ENCODE data around the gene APOC3. TPM values are rescaled to one million over a fixed set of nuclear protein-coding genes. Genes with fewer than 3 reads are reported as not detected.

APOC3 gene
- total RNA-seq, 1 experiment from 2014 or later = 3.5 TPM

GRCh38 chr11:116792144-116792868 is 37.4 kb upstream of the APOC3 start:
- H3K9me3 ChIP-seq (ENCODE audit: control insufficient read depth in 1 of 2, insufficient read depth in 1 of 2, low read depth in 1 of 2, low read length in 2 of 2) = no peaks in the 10 kb centered on the region
- H2AFZ ChIP-seq (ENCODE audit: low read depth, low read length, poor library complexity, severe bottlenecking) = no peak overlapping the region
- H3K36me3 ChIP-seq (ENCODE audit: control insufficient read depth in 1 of 2, insufficient read depth in 2 of 2, low read length in 2 of 2) = no peaks in the 10 kb centered on the region
- H3K9ac ChIP-seq (ENCODE audit: low read length) = no peak overlapping the region
- intact Hi-C loops (cut with micrococcal nuclease) = loop anchor here (5.0 kb wide), 1 partner anchor 435 kb away; no protein-coding TSS in a partner anchor
- RAD21 ChIA-PET (ENCODE audit: low non-redundant PET in 1 of 2, low total read pairs in 2 of 2, uncharacterized antibody in 2 of 2, unreplicated experiment in 2 of 2) = interaction anchor here in 1 of 2 experiments (0.5 kb wide), 1 partner anchor 45 kb away, joined by 7 read pairs; the partner anchor contains the start of gene APOA1
- no peak for DNase-seq (ENCODE audit: low read depth, low spot score)
- no peak overlapping the region for H3K4me3 ChIP-seq (replicated peaks in 1 of 2; ENCODE audit: low read depth in 1 of 2, low read length in 2 of 2)
- TF ChIP-seq POLR2AphosphoS5 (IDR thresholded peaks at IDR 0.05; ENCODE audit: low read depth, low read length) (no peak), ZNF274 (IDR thresholded peaks at IDR 0.05; ENCODE audit: low read depth, low read length) (no peak), EGR1 (IDR thresholded peaks at IDR 0.05; ENCODE audit: low read depth) (no peak), CBX3 (IDR thresholded peaks at IDR 0.05; ENCODE audit: low read depth) (no peak), REST (IDR thresholded peaks at IDR 0.05; ENCODE audit: low read depth) (no peak), ELF1 (IDR thresholded peaks at IDR 0.05; ENCODE audit: borderline replicate concordance, low read depth) (no peak), ATF3 (IDR thresholded peaks at IDR 0.05) (no peak), CEBPB (IDR thresholded peaks at IDR 0.05; ENCODE audit: low read depth) (no peak), JUND (IDR thresholded peaks at IDR 0.05) (no peak), RAD21 (IDR thresholded peaks at IDR 0.05; ENCODE audit: low read depth) (no peak), MAX (IDR thresholded peaks at IDR 0.05) (no peak), CTCF (IDR thresholded peaks at IDR 0.05 in 2 of 3, conservative IDR thresholded peaks at IDR 0.05 in 1 of 3; ENCODE audit: borderline replicate concordance in 1 of 3, insufficient read depth in 1 of 3, low read depth in 2 of 3, low read length in 2 of 3) (no peak), TCF7L2 (IDR thresholded peaks at IDR 0.05; ENCODE audit: borderline replicate concordance, extremely low read depth, insufficient read depth, insufficient read length) (no peak), SP1 (IDR thresholded peaks at IDR 0.05; ENCODE audit: low read depth) (no peak), EZH2 (IDR thresholded peaks at IDR 0.05) (no peak), ZFX (IDR thresholded peaks at IDR 0.05) (no peak), EZH2phosphoT487 (IDR thresholded peaks at IDR 0.05; ENCODE audit: borderline replicate concordance) (no peak), FOSL1 (IDR thresholded peaks at IDR 0.05; ENCODE audit: low read depth) (no peak), SIN3A (IDR thresholded peaks at IDR 0.05; ENCODE audit: low read depth) (no peak)
- POLR2A ChIA-PET = interaction anchor here (1.4 kb wide), 1 partner anchor 44 kb away, joined by 9 read pairs; no protein-coding TSS in a partner anchor
- no TSS peak for BruUV-seq (replicated peaks)
- no peaks in the 10 kb centered on the region for H3K9me2 ChIP-seq (ENCODE audit: insufficient read depth)
- peaks cover 7 to 32% of the 10 kb centered on the region in 2 experiments; a peak in 3 of 4 replicates for H3K4me1 ChIP-seq (ENCODE audit: control insufficient read depth in 1 of 2, insufficient read depth in 2 of 2, low read length in 2 of 2)
- no peak overlapping the region for H3K4me2 ChIP-seq (ENCODE audit: low read length)
- H3K27me3 ChIP-seq (ENCODE audit: insufficient read depth, low read length) = no peaks in the 10 kb centered on the region
- H4K20me1 ChIP-seq (ENCODE audit: insufficient read depth) = no peaks in the 10 kb centered on the region
- CTCF ChIA-PET = interaction anchor here (1.5 to 2.9 kb wide), 5 partner anchors 29 to 327 kb away, joined by 3 to 58 read pairs (median 13); partner anchors contain the start of gene APOA1
- H3K79me2 ChIP-seq (ENCODE audit: insufficient read depth, low read length) = peaks cover 6% of the 10 kb centered on the region
- H3K27ac ChIP-seq (ENCODE audit: low read depth, low read length) = no peak overlapping the region
- no peak for ATAC-seq

All from HCT116 (cell line).